Tibial nerve (tissue), 4 donors: ENCODE data around the gene CRYGN. TPM values are rescaled to one million over a fixed set of nuclear protein-coding genes. Genes with fewer than 3 reads are reported as not detected.

Source experiments
- DNase-seq, 2 donors: peaks; one replicate each; pipeline ENCODE4 v3.0.0-alpha.2; 2019; ENCODE audit warnings: low spot score in 2 of 2
- H3K27ac ChIP-seq, 4 donors: fragments of 200-600 bp; sonication (generic) in 3 of 4; one replicate each; pipeline ENCODE4 v1.5.1; 2017 to 2019; ENCODE audit warnings: mild to moderate bottlenecking in 1 of 4
- H3K27me3 ChIP-seq, 2 donors: fragments of 200-600 bp; sonication (generic) in 1 of 2; one replicate each; pipeline versions ENCODE4 v1.5.1 to v1.6.0; 2017 to 2019
- H3K36me3 ChIP-seq, 3 donors: fragments of 200-600 bp; sonication (generic); one replicate each; pipeline ENCODE4 v1.5.1; 2018 to 2019
- H3K4me1 ChIP-seq, 4 donors: fragments of 200-600 bp; sonication (generic) in 3 of 4; one replicate each; pipeline ENCODE4 v1.5.1; 2017 to 2019
- H3K4me3 ChIP-seq, 4 donors: fragments of 200-600 bp; sonication (generic) in 3 of 4; one replicate each; pipeline ENCODE4 v1.5.1; 2017 to 2019; ENCODE audit warnings: mild to moderate bottlenecking in 1 of 4, moderate library complexity in 1 of 4
- H3K9me3 ChIP-seq, 4 donors: fragments of 200-600 bp; sonication (generic) in 3 of 4; one replicate each; pipeline ENCODE4 v1.5.1; 2017 to 2019
- EP300 ChIP-seq, 2 donors: sonication (generic); formaldehyde crosslinking; IDR thresholded peaks; one replicate each; pipeline ENCODE4 v1.6.1; 2017; ENCODE audit warnings: antibody characterized with exemption in 2 of 2, mild to moderate bottlenecking in 1 of 2
- POLR2A ChIP-seq, 2 donors: fragments of 450-650 bp; IDR thresholded peaks; one replicate each; pipeline ENCODE4 v1.6.1; 2017; ENCODE audit warnings: antibody characterized with exemption in 2 of 2, mild to moderate bottlenecking in 2 of 2, moderate library complexity in 2 of 2
- WGBS, 2 donors: methylation state at CpG; one replicate each; pipeline ENCODE4 v1.1.5; 2018; 5-methylcytosine and 5-hydroxymethylcytosine counted together
- total RNA-seq, 4 donors: library from RNA; depleted of rRNA; stranded (reverse); fragments of >200 nt; gene quantifications; one replicate each; pipeline ENCODE4 v1.1.0, GENCODE V29; 2016
- TF ChIP-seq, protein P1 (sequence below), 5 experiments: fragments of 200-600 bp in 3 of 5; fragments of 450-650 bp in 2 of 5; sonication (generic) in 3 of 5; IDR thresholded peaks; one replicate each; pipeline ENCODE4 v1.5.1; 2016 to 2019; ENCODE audit warnings: antibody characterized with exemption in 5 of 5, mild to moderate bottlenecking in 3 of 5, moderate library complexity in 2 of 5

Gene CRYGN
- total RNA-seq, 4 donors from 2014 or later: 0.59 to 1.5 (median 0.87) TPM; not detected in 1

- 82 to 90% methylated on average over 6 of the region's 6 CpGs for WGBS, 2 donors
- H3K4me1 ChIP-seq: peaks cover 0 to 27% (median 26%) of the 10 kb centered on the region in 4 donors
- peaks cover 0 to 19% (median 5%) of the 10 kb centered on the region in 4 donors for H3K9me3 ChIP-seq
- H3K36me3 ChIP-seq: peaks cover 0 to 36% (median 0%) of the 10 kb centered on the region in 3 donors
- DNase-seq: no peak
- peak overlapping the region; percentile 85 to 98 (median 96) for H3K27ac ChIP-seq
- TF ChIP-seq, protein P1, sequence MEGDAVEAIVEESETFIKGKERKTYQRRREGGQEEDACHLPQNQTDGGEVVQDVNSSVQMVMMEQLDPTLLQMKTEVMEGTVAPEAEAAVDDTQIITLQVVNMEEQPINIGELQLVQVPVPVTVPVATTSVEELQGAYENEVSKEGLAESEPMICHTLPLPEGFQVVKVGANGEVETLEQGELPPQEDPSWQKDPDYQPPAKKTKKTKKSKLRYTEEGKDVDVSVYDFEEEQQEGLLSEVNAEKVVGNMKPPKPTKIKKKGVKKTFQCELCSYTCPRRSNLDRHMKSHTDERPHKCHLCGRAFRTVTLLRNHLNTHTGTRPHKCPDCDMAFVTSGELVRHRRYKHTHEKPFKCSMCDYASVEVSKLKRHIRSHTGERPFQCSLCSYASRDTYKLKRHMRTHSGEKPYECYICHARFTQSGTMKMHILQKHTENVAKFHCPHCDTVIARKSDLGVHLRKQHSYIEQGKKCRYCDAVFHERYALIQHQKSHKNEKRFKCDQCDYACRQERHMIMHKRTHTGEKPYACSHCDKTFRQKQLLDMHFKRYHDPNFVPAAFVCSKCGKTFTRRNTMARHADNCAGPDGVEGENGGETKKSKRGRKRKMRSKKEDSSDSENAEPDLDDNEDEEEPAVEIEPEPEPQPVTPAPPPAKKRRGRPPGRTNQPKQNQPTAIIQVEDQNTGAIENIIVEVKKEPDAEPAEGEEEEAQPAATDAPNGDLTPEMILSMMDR (IDR thresholded peaks at IDR 0.05): no peak
- no peak for TF ChIP-seq POLR2A (IDR thresholded peaks at IDR 0.05)
- TF ChIP-seq EP300 (IDR thresholded peaks at IDR 0.05): no peak
- peak overlapping the region in 1 of 4 donors; percentile 16 for H3K4me3 ChIP-seq
- no peaks in the 10 kb centered on the region for H3K27me3 ChIP-seq
These were observed 21.4 kb upstream of the CRYGN start for GRCh38 chr7:151461096-151461941.

- Histone ChIP-seq H3K27me3 (no peaks in the 10 kb centered on the region), H3K9me3 (peaks cover 0 to 19% (median 5%) of the 10 kb centered on the region in 4 donors), H3K4me3 (peak overlapping the region in 3 of 4 donors; percentile 9 to 22 (median 16)), H3K27ac (peak overlapping the region; percentile 85 to 98 (median 96)), H3K4me1 (peaks cover 0 to 27% (median 26%) of the 10 kb centered on the region in 4 donors), H3K36me3 (peaks cover 0 to 28% (median 0%) of the 10 kb centered on the region in 3 donors)
- no peak for TF ChIP-seq POLR2A (IDR thresholded peaks at IDR 0.05)
- TF ChIP-seq, protein P1 (IDR thresholded peaks at IDR 0.05): no peak
- no peak for TF ChIP-seq EP300 (IDR thresholded peaks at IDR 0.05)
- WGBS, 2 donors: 28 to 43% methylated on average over 8 to 10 of the region's 10 CpGs
- DNase-seq: peak; percentile 38 to 50
These were observed 20.5 kb upstream of the CRYGN start for GRCh38 chr7:151460474-151460855.

- peak overlapping the region in 3 of 4 donors; percentile 9 to 22 (median 16) for H3K4me3 ChIP-seq
These were observed 20.0 kb upstream of the CRYGN start for GRCh38 chr7:151459726-151460473.

DNA sequence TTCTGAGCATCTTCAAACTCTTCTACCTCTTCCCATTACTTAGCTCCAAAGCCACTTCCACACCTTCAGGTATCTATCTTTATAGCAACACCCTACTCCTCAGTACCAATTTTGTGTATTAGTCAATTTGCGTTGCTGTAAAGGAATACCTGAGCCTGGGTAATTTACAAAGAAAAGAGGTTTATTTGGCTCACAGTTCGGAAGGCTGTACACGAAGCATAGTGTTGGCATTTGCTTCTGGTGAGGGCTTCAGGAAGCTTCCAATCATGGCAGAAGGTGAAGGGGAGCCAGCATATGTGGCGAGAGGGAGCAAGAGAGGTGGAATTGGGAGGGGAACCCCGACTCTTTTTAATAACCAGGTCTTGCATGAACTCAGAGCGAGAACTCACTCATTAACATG lies 17.6 kb upstream of the CRYGN start:
- Histone ChIP-seq H3K4me3 (no peak overlapping the region), H3K27me3 (no peaks in the 10 kb centered on the region), H3K36me3 (peaks cover 0 to under 1% (median 0%) of the 10 kb centered on the region in 3 donors), H3K27ac (no peak overlapping the region), H3K9me3 (peaks cover 0 to 7% (median 2%) of the 10 kb centered on the region in 4 donors), H3K4me1 (peaks cover 0 to 27% (median 26%) of the 10 kb centered on the region in 4 donors)
- 92 to 94% methylated on average over 6 of the region's 6 CpGs for WGBS, 2 donors
- TF ChIP-seq EP300 (IDR thresholded peaks at IDR 0.05): no peak
- no peak for TF ChIP-seq POLR2A (IDR thresholded peaks at IDR 0.05)
- TF ChIP-seq, protein P1 (IDR thresholded peaks at IDR 0.05): no peak
- DNase-seq: no peak

More at GRCh38 chr7:151459726-151460473, 20.0 kb upstream of the CRYGN start:
- H3K36me3 ChIP-seq: peaks cover 0 to 22% (median 0%) of the 10 kb centered on the region in 3 donors
- H3K4me1 ChIP-seq: peaks cover 0 to 27% (median 26%) of the 10 kb centered on the region in 4 donors
- no peaks in the 10 kb centered on the region for H3K27me3 ChIP-seq
- WGBS, 2 donors: 4 to 11% methylated on average over 20 to 25 of the region's 25 CpGs
- DNase-seq: peak; percentile 75 to 80
- H3K27ac ChIP-seq: peak overlapping the region; percentile 85 to 98 (median 96)
- TF ChIP-seq EP300 (IDR thresholded peaks at IDR 0.05): peak; percentile 91 to 96
- TF ChIP-seq, protein P1 (IDR thresholded peaks at IDR 0.05): peak in 4 of 5 experiments; percentile 20 to 71 (median 48)
- peak; percentile 33 to 50 for TF ChIP-seq POLR2A (IDR thresholded peaks at IDR 0.05)
- H3K9me3 ChIP-seq: peaks cover 0 to 19% (median 5%) of the 10 kb centered on the region in 4 donors
